Naive thymus-derived CD4-positive, alpha-beta T cell (primary cell): ENCODE results near the gene CEACAM7. TPM values are rescaled to one million over a fixed set of nuclear protein-coding genes. Genes with fewer than 3 reads are reported as not detected.
"Not testable (repeated sequence)": the region's sequence is repeated elsewhere in the genome, so short reads cannot be mapped to it uniquely, and the experiment has no call there.

Experiments used
- ATAC-seq: fragments of 150-1000 bp; cut with Tn5 transposase; 2 replicates; pipeline ENCODE4 v1.10.0; 2021; ENCODE audit warnings: mild to moderate bottlenecking, moderate library complexity
- CTCF ChIA-PET: fragments of 350-600 bp; sonication (Branson Sonifier 250); formaldehyde crosslinking; loops from one replicate; lab custom pipeline; 2021; ENCODE audit warnings: antibody characterized with exemption; lab: Charles Lee
- POLR2A ChIA-PET: fragments of 350-600 bp; sonication (Branson Sonifier 250); formaldehyde crosslinking; loops from one replicate; lab custom pipeline; 2021; ENCODE audit warnings: antibody characterized with exemption, inconsistent platforms; lab: Charles Lee
- DNase-seq, 9 donors: peaks; one replicate each; pipeline versions ENCODE4 v3.0.0 to v3.0.0-alpha.2; 2020 to 2022; ENCODE audit warnings: mixed read lengths in 1 of 9
- H3K27ac ChIP-seq: one replicate; pipeline ENCODE4 v1.7.0; 2013; ENCODE audit warnings: mild to moderate bottlenecking, low read depth, low read length, moderate library complexity
- H3K27me3 ChIP-seq, 2 donors: one replicate each; pipeline ENCODE4 v1.7.0; 2013; ENCODE audit warnings: low read length in 2 of 2, mild to moderate bottlenecking in 2 of 2, moderate library complexity in 2 of 2; ENCODE audit not compliant: control insufficient read depth in 2 of 2, insufficient read depth in 2 of 2
- H3K36me3 ChIP-seq, 3 experiments: 1 replicate in 2 of 3; 2 replicates in 1 of 3; pipeline ENCODE4 v1.7.0; 2013; ENCODE audit warnings: low read length in 3 of 3, mild to moderate bottlenecking in 3 of 3, moderate library complexity in 1 of 3; ENCODE audit not compliant: insufficient read depth in 3 of 3, control insufficient read depth in 2 of 3
- H3K4me1 ChIP-seq, 2 donors: one replicate each; pipeline ENCODE4 v1.7.0; 2013; ENCODE audit warnings: low read length in 2 of 2, mild to moderate bottlenecking in 2 of 2, moderate library complexity in 1 of 2; ENCODE audit not compliant: control insufficient read depth in 2 of 2, insufficient read depth in 2 of 2
- H3K4me3 ChIP-seq: 2 replicates; pipeline ENCODE4 v1.7.0; 2013; ENCODE audit warnings: mild to moderate bottlenecking, low read length
- H3K9me3 ChIP-seq, 3 experiments: 1 replicate in 2 of 3; 2 replicates in 1 of 3; pipeline ENCODE4 v1.7.0; 2013; ENCODE audit warnings: low read length in 3 of 3; ENCODE audit not compliant: control insufficient read depth in 2 of 3
- H3K27ac Mint-ChIP-seq, 9 donors: one replicate each; pipeline ENCODE4 v1.8.0; 2020 to 2022; ENCODE audit warnings: mixed read lengths in 9 of 9, mild to moderate bottlenecking in 8 of 9, moderate library complexity in 5 of 9, inconsistent platforms in 2 of 9
- H3K27me3 Mint-ChIP-seq, 5 donors: one replicate each; pipeline ENCODE4 v1.8.0; 2021 to 2022; ENCODE audit warnings: mixed read lengths in 5 of 5, mild to moderate bottlenecking in 1 of 5
- H3K36me3 Mint-ChIP-seq, 5 donors: one replicate each; pipeline ENCODE4 v1.8.0; 2020 to 2022; ENCODE audit warnings: mixed read lengths in 5 of 5, mild to moderate bottlenecking in 3 of 5, inconsistent platforms in 1 of 5
- H3K4me1 Mint-ChIP-seq, 7 donors: one replicate each; pipeline ENCODE4 v1.8.0; 2020 to 2022; ENCODE audit warnings: mixed read lengths in 7 of 7, mild to moderate bottlenecking in 3 of 7, inconsistent platforms in 1 of 7
- H3K4me3 Mint-ChIP-seq, 10 donors: one replicate each; pipeline ENCODE4 v1.8.0; 2020 to 2022; ENCODE audit warnings: mild to moderate bottlenecking in 10 of 10, mixed read lengths in 10 of 10, moderate library complexity in 6 of 10, inconsistent platforms in 2 of 10
- H3K9me3 Mint-ChIP-seq, 11 donors: one replicate each; pipeline ENCODE4 v1.8.0; 2020 to 2022; ENCODE audit warnings: mixed read lengths in 11 of 11, mild to moderate bottlenecking in 4 of 11, inconsistent platforms in 1 of 11, moderate library complexity in 1 of 11
- intact Hi-C, 2 donors: fragments of 100-400 bp; cut with micrococcal nuclease; formaldehyde crosslinking; loops; one replicate each; pipeline ENCODE4 v1.15.1; 2023
- polyA plus RNA-seq, 2 donors: library from polyadenylated mRNA; unstranded; fragments of 300-500 nt; fragmentation: Illumina TruSeq; gene quantifications; one replicate each; pipeline ENCODE4 v1.2.3, GENCODE V29; 2021
- total RNA-seq, 6 experiments: library from RNA in 5 of 6; stranded (reverse) in 5 of 6; gene quantifications; 1 replicate in 5 of 6; 2 replicates in 1 of 6; pipeline ENCODE4 v1.2.3 and lab custom pipeline; 2021 to 2026

CEACAM7 gene
- total and polyA plus RNA-seq, 7 experiments from 2014 or later = not detected

DNA sequence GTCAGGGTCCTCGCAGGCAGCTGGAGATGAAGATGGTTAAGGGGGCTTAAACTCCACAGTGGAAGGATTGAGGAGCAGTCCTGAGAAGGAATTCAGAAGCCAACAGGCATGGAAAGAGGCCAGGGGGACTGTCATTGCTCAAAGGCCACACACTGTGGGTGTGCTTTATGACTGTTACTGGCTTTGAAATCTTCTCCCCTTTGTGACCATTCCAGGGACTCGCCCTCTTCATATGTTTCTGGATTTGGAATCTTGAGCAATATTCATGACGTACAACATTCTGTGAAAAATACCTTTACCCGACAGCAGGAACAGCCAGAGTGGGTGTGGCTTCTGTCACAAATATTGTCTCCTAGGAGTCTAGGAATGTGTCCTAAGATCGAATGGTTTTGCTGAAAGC, 16.6 kb downstream of the CEACAM7 start:
- DNase-seq (no peak), ATAC-seq (no peak)
- Mint-ChIP-seq H3K27ac (no peak overlapping the region), H3K27me3 (peaks cover 41 to 71% (median 64%) of the 10 kb centered on the region in 5 donors), H3K4me1 (no peaks in the 10 kb centered on the region), H3K36me3 (no peaks in the 10 kb centered on the region), H3K4me3 (no peak overlapping the region), H3K9me3 (peaks cover 0 to 15% (median 9%) of the 10 kb centered on the region in 11 donors)
- ChIA-PET POLR2A (no interaction called here), CTCF (no interaction called here)
- no peak overlapping the region for H3K27ac ChIP-seq
- no peaks in the 10 kb centered on the region for H3K4me1 ChIP-seq
- intact Hi-C loops = no loop called here
- no peak overlapping the region for H3K4me3 ChIP-seq
- H3K36me3 ChIP-seq = no peaks in the 10 kb centered on the region
- H3K27me3 ChIP-seq = peaks cover 0 to 6% of the 10 kb centered on the region in 2 donors
- H3K9me3 ChIP-seq = no peaks in the 10 kb centered on the region

DNA sequence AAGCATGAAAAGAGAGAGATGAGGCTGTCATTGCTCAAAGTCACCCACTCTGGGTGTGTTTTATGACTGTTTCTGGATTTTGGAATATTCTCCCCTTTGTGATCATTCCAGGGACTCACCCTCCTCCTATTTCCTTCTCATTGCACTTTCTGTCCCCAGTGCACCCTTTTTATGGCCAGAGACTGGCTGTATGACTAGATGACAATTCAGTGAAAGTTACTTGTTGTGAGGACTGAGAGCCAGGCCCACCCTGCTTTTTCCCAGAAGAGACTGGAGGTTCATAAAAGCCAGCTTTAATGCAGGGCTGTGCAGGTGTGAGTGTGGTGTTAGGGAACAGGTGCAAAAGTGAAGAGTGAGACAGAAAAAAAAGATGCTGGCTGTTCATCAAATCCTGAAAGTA, 17.3 kb downstream of the CEACAM7 start:
- Histone ChIP-seq H3K27ac (no peak overlapping the region), H3K27me3 (peaks cover 0 to 6% of the 10 kb centered on the region in 2 donors), H3K4me1 (no peaks in the 10 kb centered on the region), H3K36me3 (no peaks in the 10 kb centered on the region), H3K4me3 (no peak overlapping the region), H3K9me3 (peaks cover 0 to 6% (median 3%) of the 10 kb centered on the region in 3 experiments)
- Mint-ChIP-seq H3K4me3 (no peak overlapping the region), H3K36me3 (no peaks in the 10 kb centered on the region), H3K27me3 (peaks cover 37 to 71% (median 62%) of the 10 kb centered on the region in 5 donors), H3K9me3 (peaks cover 0 to 22% (median 13%) of the 10 kb centered on the region in 11 donors), H3K4me1 (no peaks in the 10 kb centered on the region), H3K27ac (no peak overlapping the region)
- ChIA-PET POLR2A (interaction anchor here (0.6 kb wide), 1 partner anchor 485 kb away, joined by 3 read pairs; no protein-coding TSS in a partner anchor), CTCF (no interaction called here)
- intact Hi-C loops = no loop called here
- ATAC-seq = no peak
- DNase-seq = no peak

DNA sequence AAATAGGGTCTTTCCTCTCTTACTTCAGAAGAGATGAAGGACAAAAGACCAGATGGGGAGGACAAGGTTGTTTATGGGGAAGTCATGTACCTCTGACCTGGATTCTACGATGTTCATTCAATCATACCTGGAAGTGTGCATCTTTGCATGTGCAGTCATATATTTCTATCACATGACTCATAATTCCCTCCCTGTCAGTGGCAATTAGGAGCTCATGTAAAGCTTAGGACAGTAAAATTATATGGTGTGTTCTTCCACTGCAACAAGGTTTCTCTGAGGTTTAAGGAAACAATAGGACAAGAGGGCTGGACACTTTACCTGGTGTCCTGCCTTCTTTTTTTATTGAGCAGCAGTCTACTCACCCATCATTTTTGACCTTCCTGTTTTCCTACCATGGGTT, 19.8 kb downstream of the CEACAM7 start:
- Mint-ChIP-seq H3K9me3 (peaks cover 4 to 46% (median 27%) of the 10 kb centered on the region in 11 donors), H3K27me3 (peaks cover 26 to 68% (median 58%) of the 10 kb centered on the region in 5 donors), H3K27ac (no peak overlapping the region), H3K4me1 (no peaks in the 10 kb centered on the region), H3K36me3 (peaks cover 0 to 9% (median 0%) of the 10 kb centered on the region in 5 donors), H3K4me3 (no peak overlapping the region)
- ChIA-PET POLR2A (no interaction called here), CTCF (no interaction called here)
- ATAC-seq (no peak), DNase-seq (no peak)
- H3K27me3 ChIP-seq = peaks cover 0 to 6% of the 10 kb centered on the region in 2 donors
- H3K36me3 ChIP-seq = no peaks in the 10 kb centered on the region
- H3K4me1 ChIP-seq = no peaks in the 10 kb centered on the region
- no peak overlapping the region for H3K27ac ChIP-seq
- H3K9me3 ChIP-seq = peaks cover 0 to 11% (median 3%) of the 10 kb centered on the region in 3 experiments
- H3K4me3 ChIP-seq = no peak overlapping the region
- intact Hi-C loops = no loop called here

DNA sequence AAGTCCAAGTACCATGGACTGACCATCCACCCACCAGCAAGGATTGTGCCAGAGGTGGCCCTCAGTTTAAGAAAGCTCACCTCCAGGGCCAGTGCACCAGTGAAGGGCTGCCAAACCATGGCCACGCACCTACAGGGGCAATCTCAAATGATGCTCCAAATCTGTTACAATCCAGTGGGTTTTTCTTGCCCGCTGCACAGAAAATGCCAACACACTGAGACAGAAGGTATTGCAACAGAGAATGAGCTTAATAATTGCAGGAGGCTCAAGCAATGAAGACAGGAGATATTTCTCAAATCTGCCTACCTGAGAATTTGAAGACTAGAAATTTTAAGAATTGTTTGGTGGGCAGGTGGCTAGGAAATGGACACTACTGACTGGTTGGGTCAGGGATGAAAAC, 22.0 kb downstream of the CEACAM7 start:
- H3K4me3 Mint-ChIP-seq = no peak overlapping the region
- peaks cover 22 to 66% (median 48%) of the 10 kb centered on the region in 5 donors for H3K27me3 Mint-ChIP-seq
- DNase-seq (no peak), ATAC-seq (no peak)
- no peak overlapping the region for H3K27ac Mint-ChIP-seq
- Histone ChIP-seq H3K36me3 (no peaks in the 10 kb centered on the region), H3K4me3 (no peak overlapping the region), H3K4me1 (no peaks in the 10 kb centered on the region), H3K27me3 (peaks cover 0 to 6% of the 10 kb centered on the region in 2 donors), H3K27ac (no peak overlapping the region), H3K9me3 (peaks cover 0 to 11% (median 3%) of the 10 kb centered on the region in 3 experiments)
- no peaks in the 10 kb centered on the region for H3K4me1 Mint-ChIP-seq
- peaks cover 4 to 60% (median 28%) of the 10 kb centered on the region in 11 donors for H3K9me3 Mint-ChIP-seq
- CTCF ChIA-PET = no interaction called here
- H3K36me3 Mint-ChIP-seq = peaks cover 0 to 9% (median 2%) of the 10 kb centered on the region in 5 donors
- intact Hi-C loops = no loop called here
- POLR2A ChIA-PET = no interaction called here

DNA sequence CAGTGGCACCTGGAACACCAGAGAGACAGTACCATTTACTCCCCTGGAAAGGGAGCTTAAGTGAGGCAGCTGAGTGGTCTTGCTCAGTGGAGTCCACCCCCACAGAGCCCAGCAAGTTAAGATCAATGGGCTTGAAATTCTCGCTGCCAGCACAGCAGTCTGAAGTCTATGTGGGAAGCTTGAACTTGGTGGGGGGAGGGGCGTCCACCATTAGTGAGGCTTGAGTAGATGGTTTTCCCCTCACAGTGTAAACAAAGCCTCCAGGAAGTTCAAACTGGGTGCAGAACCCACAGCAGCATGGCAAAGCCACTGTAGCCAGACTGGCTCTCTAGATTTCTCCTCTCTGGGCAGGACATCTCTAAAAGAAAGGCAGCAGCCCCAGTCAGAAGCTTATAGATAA, 30.9 kb downstream of the CEACAM7 start:
- Histone ChIP-seq H3K27ac (no peak overlapping the region), H3K9me3 (no peaks in the 10 kb centered on the region), H3K4me1 (peaks cover 7 to 8% of the 10 kb centered on the region in 2 donors), H3K36me3 (no peaks in the 10 kb centered on the region), H3K27me3 (no peaks in the 10 kb centered on the region), H3K4me3 (no peak overlapping the region)
- Mint-ChIP-seq H3K27me3 (peaks cover 34 to 74% (median 62%) of the 10 kb centered on the region in 5 donors), H3K4me3 (peak overlapping the region in 2 of 10 donors; percentile 35 to 37), H3K36me3 (peaks cover 0 to 11% (median 0%) of the 10 kb centered on the region in 5 donors), H3K9me3 (peaks cover under 1 to 30% (median 13%) of the 10 kb centered on the region in 11 donors), H3K27ac (no peak overlapping the region), H3K4me1 (peaks cover 0 to 11% (median 4%) of the 10 kb centered on the region in 7 donors)
- POLR2A ChIA-PET = no interaction called here
- CTCF ChIA-PET = interaction anchor here (2.5 kb wide), 1 partner anchor 16 kb away, joined by 9 read pairs; no protein-coding TSS in a partner anchor
- intact Hi-C loops = no loop called here
- ATAC-seq (peak; percentile 36), DNase-seq (peak in 1 of 9 donors; percentile 2)

DNA sequence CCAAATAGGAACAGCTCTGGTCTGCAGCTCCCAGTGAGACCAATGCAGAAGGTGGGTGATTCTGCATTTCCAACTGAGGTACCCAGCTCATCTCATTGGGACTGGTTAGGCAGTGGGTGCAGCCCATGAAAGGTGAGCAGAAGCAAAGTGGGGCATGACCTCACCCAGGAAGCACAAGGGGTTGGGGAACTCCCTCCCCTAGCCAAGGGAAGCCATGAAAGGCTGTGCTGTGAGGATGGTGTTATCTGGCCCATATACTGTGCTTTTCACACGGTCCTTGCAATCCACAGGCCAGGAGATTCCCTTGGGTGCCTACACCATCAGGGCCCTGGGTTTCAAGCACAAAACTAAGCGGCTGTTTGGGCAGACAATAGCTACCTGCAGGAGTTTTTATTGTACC, 31.3 kb downstream of the CEACAM7 start:
- H3K27me3 ChIP-seq, H3K27ac ChIP-seq, H3K4me1 ChIP-seq, H3K9me3 ChIP-seq, H3K36me3 ChIP-seq, H3K4me3 ChIP-seq, POLR2A ChIA-PET, H3K27ac Mint-ChIP-seq, intact Hi-C loops: not testable (repeated sequence)
- Mint-ChIP-seq H3K9me3 (peaks cover 0 to 28% (median 13%) of the 10 kb centered on the region in 11 donors), H3K36me3 (peaks cover 0 to 11% (median 0%) of the 10 kb centered on the region in 5 donors), H3K4me3 (peak overlapping the region in 2 of 10 donors; percentile 35 to 37), H3K4me1 (peaks cover 0 to 11% (median 4%) of the 10 kb centered on the region in 7 donors), H3K27me3 (peaks cover 30 to 74% (median 58%) of the 10 kb centered on the region in 5 donors)
- ATAC-seq (peak; percentile 80), DNase-seq (peak in 1 of 9 donors; percentile 4)
- CTCF ChIA-PET = interaction anchor here (2.5 kb wide), 1 partner anchor 15 kb away, joined by 9 read pairs; no protein-coding TSS in a partner anchor

DNA sequence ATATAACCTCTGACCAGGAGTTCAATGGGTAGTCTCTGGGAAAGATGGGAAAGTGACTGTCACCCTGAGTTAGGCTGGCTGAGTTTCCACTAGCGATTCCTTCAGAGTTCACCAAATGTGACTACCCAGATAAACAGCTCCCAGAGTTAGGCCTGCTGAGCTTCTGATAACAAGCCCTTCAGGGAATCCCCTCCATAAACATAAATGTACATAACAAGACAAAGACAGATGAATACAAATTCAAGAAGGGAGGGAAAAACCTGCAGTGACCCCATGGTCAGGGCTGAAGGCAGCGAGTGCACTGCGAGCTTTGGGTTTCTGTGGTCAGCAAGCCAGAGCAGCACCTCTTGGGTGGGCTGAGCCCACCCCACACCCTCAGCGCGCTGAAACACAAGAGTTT, 35.8 kb downstream of the CEACAM7 start:
- CTCF ChIA-PET = interaction anchor here (2.5 kb wide), 1 partner anchor 10 kb away, joined by 30 read pairs; no protein-coding TSS in a partner anchor

More for the DNA sequence above, 35.8 kb downstream of the CEACAM7 start:
- POLR2A ChIA-PET = no interaction called here
- ATAC-seq = no peak
- H3K36me3 Mint-ChIP-seq = peaks cover 0 to 11% (median 0%) of the 10 kb centered on the region in 5 donors
- peaks cover 0 to 28% (median 13%) of the 10 kb centered on the region in 11 donors for H3K9me3 Mint-ChIP-seq
- H3K27me3 Mint-ChIP-seq = peaks cover 20 to 66% (median 49%) of the 10 kb centered on the region in 5 donors
- Histone ChIP-seq H3K9me3 (no peaks in the 10 kb centered on the region), H3K27me3 (peaks cover 0 to 4% of the 10 kb centered on the region in 2 donors), H3K36me3 (no peaks in the 10 kb centered on the region), H3K4me1 (peaks cover 7% of the 10 kb centered on the region in 2 donors), H3K4me3 (no peak overlapping the region), H3K27ac (no peak overlapping the region)
- H3K4me3 Mint-ChIP-seq = no peak overlapping the region
- H3K27ac Mint-ChIP-seq = no peak overlapping the region
- intact Hi-C loops = no loop called here
- DNase-seq = no peak
- peaks cover 0 to 11% (median 4%) of the 10 kb centered on the region in 7 donors for H3K4me1 Mint-ChIP-seq
